COR-L47 (cell line): ENCODE data around the gene GLRX.
"Not testable (repeated sequence)": the region's sequence is repeated elsewhere in the genome, so short reads cannot be mapped to it uniquely, and the experiment has no call there.

Experiments used
- DNase-seq: peaks from one replicate; lab custom pipeline; 2025; lab: John Stamatoyannopoulos, UW

GLRX gene

DNA sequence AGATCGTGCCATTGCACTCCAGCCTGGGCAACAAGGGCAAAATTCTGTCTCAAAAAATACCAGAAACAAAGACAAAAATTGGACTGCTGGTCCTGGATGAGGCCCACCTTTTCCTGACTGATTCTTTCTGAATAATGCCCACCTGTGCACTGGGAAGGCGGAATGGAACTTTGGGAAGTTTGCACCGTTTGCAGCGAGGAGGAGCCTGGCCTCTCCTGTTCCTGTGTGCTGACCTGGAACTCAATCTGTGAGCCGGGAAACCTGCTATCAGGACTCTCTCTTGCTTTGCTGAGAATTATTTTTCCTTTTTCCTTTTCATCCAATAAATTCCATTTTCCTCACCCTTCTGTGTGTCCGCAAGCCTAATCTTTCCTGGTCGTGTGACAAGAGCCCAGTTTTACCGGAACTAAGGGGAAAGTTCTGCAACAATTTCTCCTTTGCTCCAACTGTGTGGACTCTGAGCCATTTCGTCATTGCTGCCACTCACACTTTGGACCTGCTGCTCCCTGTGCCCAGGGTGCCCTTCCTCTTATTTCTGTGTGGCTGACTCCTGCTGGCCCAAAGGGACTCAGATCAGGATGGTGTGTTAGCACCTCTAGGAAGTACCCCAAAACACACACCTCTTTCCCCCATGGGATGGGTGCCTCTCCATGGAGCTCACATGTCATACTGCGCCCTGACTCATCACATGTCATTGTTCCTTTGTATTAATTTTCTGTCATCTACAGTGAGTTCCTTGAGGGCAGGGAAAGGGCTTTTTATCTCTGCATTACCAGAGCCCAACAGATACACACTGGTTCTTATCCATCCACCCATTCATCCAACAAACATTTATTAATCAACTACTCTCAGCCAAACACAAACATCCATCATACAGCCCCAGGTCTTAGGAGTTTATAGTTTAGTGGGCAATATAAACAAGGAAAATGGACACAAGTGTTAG is 4.7 kb upstream of the GLRX start:
- no peak for DNase-seq

DNA sequence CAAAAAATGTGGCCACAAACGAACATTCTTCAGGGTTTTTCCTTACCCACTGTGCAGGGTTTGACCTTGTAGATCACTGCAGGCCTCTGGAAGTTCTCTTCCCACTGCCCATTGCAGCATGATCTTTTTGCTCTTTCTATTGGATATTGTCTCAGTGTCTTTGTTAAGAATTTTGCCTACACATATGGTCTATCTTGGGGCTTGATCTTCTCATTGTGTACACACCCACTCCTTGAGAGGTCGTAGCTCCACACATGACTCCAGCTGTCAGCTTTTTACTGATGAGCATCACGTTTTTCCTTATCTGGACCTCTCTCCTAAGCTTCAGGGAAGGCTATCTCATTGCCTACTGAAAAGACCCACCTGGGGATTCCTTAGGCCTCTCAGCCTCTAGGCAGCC is 3.0 kb upstream of the GLRX start:
- DNase-seq: no peak

DNA sequence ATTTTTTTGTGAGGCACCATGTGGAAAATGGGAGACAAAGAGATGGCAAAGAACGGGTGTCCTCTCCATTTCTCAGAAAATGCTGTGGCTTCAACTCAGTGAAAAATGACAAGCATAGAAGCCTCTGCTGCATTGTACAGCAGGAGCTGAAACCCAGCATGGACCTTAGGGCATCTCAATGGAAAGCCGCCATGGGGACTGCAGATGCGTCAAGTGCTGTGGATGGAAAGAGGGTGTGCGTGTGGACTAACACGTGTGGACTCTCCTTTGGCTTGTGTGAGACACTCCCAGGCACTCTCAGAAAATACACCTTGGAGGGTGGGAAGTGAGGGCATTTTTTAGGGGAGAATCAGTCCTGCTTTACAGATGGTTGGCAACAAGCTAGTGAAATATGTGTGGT is 2.2 kb upstream of the GLRX start:
- no peak for DNase-seq

DNA sequence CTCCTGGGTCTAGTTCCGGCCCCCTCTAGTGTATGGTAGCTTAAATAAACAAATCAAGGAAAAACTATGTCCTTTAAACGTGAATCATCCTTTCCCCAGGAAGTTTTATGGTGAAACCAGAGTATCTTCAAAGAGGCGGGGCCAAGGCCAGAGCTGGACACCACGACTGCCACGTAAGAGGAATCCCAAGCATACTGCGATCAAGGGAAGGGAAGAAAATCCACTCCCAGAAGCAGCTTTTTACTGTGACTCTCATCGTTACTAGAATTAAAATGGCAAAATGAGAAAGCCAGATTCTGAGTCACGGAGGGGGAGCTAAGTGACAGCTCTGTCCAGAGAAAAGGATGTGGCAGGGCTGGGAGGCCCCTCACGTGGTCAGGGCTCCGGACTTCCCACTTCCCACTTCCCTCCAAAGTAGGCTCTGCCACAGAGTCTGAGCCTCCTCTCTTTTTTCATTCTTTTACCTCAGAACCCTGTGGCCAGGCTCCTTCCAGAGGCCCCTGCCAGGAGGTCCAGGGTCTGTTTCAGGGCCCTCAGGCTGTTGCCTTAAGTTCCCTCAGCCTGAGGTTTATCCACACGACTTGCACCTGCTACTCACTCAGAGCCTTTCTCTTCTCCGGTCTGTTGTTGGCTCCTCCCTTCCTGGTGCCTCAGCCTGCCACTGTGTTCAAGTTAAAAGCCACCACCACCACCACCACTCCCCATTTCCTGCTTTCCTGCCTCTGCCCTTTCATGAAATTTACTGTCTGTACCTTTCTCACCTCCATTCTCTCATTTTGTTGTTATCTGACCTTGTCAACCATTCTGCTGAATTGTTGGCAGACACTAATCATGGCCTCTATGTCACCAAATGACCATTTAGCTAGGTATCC is 1.4 kb upstream of the GLRX start:
- no peak for DNase-seq

DNA sequence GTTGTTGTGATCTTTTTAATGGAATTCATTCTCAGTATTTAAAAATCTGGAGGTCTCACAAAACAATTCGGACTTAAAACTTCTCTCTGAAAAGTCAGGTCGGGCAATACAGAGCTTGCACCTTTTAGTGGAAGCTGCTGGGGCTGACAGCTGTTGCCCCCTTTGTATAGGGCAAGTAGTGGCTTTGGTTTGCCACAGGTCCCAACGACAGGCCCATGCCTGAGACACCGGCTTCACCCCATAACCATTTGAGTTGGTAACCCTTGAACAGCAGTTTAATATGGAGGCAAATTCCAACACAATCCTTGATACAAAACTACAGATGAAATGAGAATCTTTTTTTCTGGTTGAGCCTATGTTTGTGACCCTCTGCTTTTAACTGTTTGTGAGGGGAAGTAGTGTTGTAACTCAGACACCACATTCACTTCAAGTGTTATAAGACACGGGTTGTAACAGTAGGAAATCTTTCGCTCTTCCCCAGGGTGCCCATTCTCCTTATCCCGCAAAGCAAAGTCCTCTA is 752 bp upstream of the GLRX start:
- no peak for DNase-seq

DNA sequence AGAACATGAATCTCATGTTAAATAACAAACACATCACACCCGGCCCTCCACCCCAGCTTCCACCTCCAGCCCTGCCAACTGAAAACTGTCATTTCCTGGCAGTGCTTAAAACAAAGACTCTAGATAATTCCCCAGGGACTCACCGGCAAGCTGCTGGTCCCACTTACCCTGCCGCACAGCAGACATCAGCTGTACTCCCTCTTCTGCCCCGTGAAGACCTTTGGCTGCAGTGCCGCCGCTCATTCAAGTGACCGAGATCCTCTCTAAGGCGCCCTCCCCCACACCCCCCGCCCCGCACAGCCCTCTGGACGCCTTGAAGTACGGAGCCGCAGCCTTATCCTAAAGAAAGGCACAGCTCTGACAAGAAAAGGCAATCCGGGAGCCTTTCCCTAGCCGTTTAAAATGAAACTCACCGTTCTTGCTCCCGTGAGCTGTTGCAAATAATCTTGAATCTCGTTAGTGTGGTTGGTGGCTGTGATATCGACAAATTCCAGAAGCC is 434 bp downstream of the GLRX start:
- DNase-seq: peak; percentile 18

DNA sequence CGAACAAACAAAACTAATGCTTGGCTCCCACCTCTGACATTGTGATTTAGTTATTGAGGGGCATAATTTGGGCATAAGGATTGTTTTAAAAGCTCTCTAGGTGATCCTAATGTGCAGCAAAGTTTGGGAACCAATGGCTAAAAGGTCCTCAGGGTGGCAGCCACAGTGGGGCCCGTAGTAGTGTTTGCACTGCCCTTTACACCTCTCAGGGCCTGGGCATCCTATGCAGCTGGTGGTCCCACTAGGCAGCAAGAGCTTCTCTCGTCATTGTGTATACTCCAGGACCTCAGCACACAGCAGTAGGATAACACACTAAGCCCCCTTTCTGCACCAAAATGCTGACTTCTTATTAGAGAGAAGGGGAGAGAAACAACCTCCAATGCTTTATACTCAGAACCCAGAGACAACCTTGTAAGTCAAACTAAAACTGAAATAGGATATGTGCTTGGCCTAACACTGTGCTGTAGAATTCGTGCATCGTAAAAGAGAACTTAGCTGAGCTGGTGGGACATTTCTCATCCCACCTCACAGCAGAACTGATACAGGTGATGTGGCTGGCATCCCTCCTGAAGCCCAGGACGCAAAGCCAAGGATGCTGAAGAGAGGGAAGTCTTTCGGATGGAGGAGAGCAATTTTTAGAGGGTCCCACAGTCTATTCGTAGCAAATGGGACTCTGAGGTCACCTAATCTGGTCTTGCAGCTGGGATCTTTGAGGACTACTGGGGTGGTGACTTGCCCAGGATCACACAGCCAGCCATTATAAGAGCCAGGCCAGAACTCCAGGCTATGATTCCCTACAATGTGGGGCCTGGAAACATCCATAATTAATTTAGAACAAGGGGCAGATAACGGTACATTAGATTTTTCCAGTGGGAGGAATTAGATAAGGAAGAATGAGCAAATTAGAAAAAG is 1.2 kb downstream of the GLRX start:
- DNase-seq: no peak

DNA sequence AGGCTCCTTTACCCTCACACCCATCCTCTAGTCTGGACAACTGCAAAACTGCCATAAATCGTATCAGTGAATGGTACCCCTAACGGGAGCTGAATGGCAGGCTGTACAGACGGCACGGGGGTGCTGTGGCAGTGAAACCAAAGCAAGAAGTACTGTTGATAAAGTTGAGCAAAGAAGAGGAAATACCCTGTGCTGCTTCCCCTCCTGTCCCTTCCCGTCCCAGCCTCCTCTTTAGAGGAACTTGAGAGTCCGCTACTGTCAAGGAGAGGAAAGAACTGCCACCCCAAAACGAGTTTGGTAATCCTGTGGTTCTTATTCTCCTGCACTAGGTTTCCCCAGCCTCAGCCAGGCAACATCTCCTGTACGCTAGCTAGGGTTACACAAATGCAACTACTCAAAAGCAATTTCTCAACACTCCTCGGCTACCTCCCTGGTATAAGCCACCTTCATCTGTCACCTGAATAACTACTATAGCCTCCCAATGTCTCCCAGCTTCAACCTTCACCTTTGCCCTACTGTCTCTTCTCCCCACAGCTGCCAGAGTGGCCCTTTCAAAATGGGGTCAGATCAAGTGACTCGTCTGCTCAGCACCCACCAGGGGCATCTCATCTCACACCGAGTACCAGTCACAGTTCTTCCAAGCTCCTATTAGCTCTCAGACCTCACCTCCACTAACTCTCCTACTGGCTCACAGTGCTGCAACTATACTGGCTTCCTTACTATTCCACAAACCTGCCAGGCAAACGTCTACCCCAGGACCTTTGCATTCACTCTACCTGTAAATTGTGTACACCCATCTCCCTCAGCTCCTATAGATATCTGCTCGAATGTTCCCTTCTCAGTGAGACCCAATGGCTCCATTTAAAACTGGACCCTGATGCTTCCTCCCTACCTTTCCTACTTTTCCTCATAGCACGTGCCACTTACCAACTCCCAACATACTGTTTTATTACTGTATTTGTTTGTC is 4.1 kb downstream of the GLRX start:
- DNase-seq: no peak

DNA sequence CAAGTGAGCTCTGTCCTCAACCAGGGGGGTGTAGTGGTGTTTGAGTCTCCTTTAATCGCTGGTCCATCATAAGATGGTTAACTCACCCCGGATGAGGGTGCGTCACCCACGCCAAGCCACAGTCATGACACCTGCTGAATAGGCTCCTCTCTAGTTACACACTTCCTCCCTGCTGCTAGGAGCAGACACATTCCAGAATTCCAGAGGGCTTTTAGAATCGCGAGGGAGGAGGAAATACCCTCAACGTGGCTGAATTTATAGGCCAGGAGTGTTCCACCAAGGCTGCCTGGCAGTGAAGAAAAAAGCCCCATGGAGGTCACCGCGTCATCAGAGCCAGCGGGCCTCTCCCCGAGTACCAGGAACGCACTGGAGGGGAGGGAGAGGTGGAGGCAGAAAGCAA is 5.1 kb downstream of the GLRX start:
- no peak for DNase-seq

DNA sequence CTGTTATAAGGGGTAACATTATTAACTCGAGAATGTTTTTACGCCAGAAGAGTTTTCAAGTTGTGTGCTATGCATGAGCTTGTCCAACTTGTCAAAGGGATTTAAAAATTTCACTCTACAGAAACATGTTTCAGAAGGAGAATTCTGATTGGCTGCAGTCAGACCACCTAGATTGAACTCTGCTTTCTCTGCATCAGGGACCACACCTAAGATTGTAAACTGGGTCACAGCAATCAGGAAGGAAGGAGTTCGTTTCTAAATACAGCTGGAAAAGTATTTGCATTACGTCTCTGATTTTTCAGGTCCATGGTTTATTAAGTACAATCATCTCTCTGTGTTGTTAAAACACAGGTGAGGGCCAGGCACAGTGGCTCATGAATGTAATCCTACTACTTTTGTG is 5.8 kb downstream of the GLRX start:
- DNase-seq: no peak

DNA sequence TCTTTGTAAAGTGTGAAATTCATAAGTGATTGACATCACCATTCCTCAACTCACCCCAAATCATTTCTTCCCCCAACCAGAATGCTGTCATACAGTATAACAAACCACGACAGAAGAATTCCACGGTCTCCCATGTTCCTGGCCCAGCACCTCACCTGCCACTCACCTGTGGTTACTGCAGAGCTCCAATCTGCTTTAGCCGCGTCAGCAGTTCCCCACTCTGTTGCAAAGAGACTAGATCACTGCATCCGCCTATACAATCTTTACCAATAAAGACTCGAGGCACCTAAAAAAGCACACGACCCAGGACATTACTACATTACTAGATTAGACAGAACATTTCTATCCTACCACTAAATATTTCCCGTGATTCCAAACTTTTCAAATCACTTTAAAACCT is 6.2 kb downstream of the GLRX start:
- no peak for DNase-seq

DNA sequence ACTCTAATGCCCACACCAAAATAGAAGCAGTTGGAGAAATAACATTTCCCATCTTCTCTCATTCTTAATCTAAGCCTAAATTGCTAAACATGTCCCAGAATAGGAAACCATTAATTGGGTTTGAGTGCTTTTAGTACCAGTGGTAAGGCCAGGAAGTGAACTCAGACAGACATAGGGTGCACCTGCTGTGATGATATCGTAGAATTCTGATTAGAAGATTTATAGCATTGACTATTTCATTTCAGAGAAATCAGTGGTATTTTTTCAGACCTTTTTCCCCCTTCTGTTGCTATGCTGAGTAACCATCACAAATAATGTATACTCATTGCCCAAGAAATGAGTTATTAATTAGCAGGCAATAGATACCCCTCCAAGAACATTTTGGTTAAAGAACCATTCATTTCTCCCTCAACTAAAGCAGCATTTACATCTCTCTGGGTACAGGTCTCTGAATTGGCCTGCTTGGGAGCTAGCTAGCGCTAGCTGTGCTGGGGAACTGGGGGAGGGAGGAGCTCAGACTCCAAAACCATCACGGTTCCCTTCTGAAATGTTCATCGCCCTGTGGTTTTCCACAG is 7.3 kb downstream of the GLRX start:
- no peak for DNase-seq

DNA sequence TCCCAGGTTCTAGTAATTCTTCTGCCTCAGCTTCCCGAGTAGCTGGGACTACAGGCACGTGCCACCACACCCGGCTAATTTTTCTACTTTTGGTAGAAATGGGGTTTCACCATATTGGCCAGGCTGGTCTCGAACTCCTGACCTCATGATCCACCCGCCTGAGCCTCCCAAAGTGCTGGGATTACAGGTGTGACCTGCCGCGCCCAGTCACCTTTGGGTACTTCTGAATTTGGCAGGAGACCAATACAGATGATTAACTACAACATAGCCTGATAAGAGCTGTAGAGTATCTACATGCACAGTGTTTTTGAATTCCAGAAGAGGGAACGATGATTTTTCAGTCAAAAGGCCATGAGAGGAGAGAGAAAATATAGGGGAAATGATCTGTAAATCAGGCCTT is 9.5 kb downstream of the GLRX start:
- not testable (repeated sequence) for DNase-seq

DNA sequence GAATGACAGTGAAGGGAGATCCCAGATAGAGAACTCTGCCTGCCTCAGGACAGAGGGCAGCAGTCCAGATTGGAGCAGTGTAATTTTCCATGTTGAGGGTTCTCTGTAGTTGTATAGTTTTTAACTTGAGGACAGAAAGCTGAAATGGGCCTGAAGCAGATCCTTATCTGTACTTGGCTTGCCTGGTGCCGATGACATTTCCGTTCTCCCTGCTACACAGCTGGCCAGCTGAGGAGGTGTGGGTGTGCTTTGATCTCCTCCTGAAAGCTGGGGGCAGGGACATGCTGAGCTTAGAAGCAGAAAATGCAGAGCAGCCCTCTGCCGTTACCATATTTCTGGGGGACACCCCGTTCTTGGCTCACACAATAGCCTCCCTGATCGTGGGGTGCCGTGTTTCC is 10.5 kb downstream of the GLRX start:
- DNase-seq: no peak

DNA sequence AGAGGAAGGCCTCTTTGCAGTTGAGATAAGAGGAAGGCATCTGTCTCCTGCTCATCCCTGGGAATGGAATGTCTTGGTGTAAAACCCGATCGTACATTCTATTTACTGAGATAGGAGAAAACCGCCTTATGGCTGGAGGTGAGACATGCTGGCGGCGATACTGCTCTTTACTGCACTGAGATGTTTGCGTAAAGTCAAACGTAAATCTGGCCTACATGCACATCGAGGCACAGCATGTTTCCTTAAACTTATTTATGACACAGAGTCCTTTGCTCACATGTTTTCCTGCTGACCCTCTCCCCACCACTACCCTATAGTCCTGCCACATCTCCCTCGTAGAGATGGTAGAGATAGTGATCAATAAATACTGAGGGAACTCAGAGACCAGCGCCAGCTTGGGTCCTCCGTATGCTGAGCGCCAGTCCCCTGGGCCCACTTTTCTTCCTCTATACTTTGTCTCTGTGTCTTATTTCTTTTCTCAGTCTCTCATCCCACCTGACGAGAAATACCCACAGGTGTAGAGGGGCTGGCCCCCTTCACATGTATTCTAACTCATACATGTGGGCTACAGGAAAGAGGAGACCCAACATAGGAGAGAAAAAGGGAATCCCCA is 11.0 kb downstream of the GLRX start:
- DNase-seq: not testable (repeated sequence)

DNA sequence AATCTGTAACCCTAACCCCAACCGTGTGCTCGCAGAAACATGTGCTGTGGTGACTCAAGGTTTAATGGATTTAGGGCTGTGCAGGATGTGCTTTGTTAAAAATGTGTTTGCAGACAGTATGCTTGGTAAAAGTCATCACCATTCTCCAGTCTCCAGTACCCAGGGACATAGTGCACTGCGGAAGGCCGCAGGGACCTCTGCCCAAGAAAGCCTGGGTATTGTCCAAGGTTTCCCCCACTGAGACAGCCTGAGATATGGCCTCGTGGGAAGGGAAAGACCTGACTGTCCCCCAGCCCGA is 11.5 kb downstream of the GLRX start:
- not testable (repeated sequence) for DNase-seq

DNA sequence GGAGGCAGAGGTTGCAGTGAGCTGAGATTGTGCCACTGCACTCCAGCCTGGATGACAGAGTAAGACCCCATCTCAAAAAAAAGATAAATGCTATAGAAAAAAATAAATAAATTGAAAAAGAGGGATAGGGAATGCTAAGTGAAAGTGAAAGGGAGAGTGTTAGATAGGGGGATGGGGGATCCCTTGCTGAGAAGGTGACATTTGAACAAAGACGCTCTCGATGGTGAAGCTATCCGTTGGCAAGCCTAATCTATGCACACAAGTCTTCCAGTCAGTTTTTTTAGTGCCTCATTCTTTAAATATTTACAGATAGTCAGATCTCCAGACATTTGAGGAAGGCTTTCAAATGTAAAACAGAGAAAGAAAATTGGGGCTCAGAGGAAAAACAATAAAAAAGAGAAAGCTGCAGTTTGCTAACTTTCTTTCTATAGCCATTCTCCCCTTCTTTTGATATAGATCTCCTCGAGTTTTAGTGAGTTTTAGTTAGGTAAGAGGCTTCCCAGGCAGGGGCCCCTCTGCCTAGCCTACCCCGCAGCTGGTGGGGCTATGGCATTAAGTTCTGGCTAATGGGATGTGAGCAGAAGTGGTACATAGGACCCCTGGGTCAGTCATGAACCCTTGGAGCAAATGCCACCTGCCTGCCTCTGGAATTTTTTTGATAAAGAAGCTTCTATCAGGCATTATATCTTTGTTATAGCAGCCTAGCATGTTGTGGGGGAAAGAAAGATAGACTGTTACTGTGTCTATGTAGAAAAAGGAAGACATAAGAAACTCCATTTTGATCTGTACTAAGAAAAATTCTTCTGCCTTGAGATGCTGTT is 12.0 kb downstream of the GLRX start:
- no peak for DNase-seq

DNA sequence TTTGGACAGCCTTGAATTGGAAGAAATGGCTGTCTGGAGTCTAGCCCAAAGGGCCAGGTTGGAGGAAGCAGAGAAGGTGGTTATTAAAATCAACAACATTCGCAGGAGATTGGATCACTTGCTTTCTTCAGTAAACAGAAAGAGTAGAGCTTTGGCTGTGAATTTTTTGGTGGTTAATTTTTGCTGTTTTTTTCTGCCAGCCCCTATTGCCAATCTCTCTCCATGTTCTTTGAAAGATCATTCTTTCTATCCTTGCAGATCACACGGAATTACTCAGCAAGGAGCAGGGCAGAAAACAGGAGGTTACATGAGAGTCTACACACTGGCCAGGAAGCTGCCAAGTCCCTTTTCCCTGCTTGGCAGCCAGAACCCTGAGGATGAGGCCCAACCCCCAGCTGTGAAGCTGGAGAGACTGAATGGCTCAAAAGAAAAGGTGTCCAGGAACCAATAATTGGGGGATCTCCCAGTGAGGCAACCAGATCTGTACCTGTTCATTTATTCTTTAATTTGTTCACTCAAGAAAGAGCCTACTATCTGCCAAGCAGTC is 13.0 kb downstream of the GLRX start:
- DNase-seq: no peak
